Endothelial cell of umbilical vein (primary cell): ENCODE results near the gene SLC22A8. TPM values are rescaled to one million over a fixed set of nuclear protein-coding genes. Genes with fewer than 3 reads are reported as not detected.

Source experiments
- BruUV-seq: library from RNA; stranded (reverse); fragments of 400-500 nt; replicated peaks from 2 replicates; lab custom pipeline; 2021; lab: Mats Ljungman, UMichigan
- CTCF ChIA-PET: fragments of 300-600, 350-600 bp; sonication (Branson Sonifier 250); formaldehyde crosslinking; loops from one replicate; lab custom pipeline; 2021; ENCODE audit warnings: antibody characterized with exemption, inconsistent platforms; lab: Charles Lee
- POLR2A ChIA-PET: fragments of 300-600, 350-600 bp; sonication (Branson Sonifier 250); formaldehyde crosslinking; loops from one replicate; lab custom pipeline; 2021; ENCODE audit warnings: antibody characterized with exemption, inconsistent platforms; lab: Charles Lee
- DNase-seq: peaks from one replicate; pipeline ENCODE4 v3.0.0-alpha.2; 2011; ENCODE audit warnings: low read depth, low spot score
- FAIRE-seq: peaks from 2 replicates; lab custom pipeline; 2011; peaks lifted over from hg19 to GRCh38; lab: Jason Lieb, UNC
- H2AFZ ChIP-seq: 2 replicates; pipeline ENCODE4 v1.6.0; 2012; ENCODE audit warnings: low read depth, low read length, control low read depth, inconsistent platforms
- H3K27ac ChIP-seq: 2 replicates; pipeline ENCODE4 v1.5.1; 2011; ENCODE audit warnings: low read depth, mild to moderate bottlenecking, control low read depth, low read length, moderate library complexity; ENCODE audit not compliant: insufficient read depth
- H3K27me3 ChIP-seq, 2 experiments: 2 replicates each; pipeline versions ENCODE4 v1.6.0 to v1.6.1; 2011; ENCODE audit warnings: low read length in 2 of 2, mixed read lengths in 1 of 2; ENCODE audit not compliant: control insufficient read depth in 2 of 2, insufficient read depth in 2 of 2
- H3K36me3 ChIP-seq, 2 experiments: 2 replicates in 1 of 2; 3 replicates in 1 of 2; pipeline ENCODE4 v1.5.1; 2011; ENCODE audit warnings: low read length in 2 of 2, mild to moderate bottlenecking in 1 of 2, moderate library complexity in 1 of 2; ENCODE audit not compliant: control insufficient read depth in 2 of 2, insufficient read depth in 2 of 2; ENCODE audit errors: extremely low read depth in 1 of 2
- H3K4me1 ChIP-seq: 3 replicates; pipeline ENCODE4 v1.5.1; 2011; ENCODE audit warnings: mild to moderate bottlenecking, low read length; ENCODE audit not compliant: control insufficient read depth, insufficient read depth; ENCODE audit errors: extremely low read depth
- H3K4me2 ChIP-seq: 2 replicates; pipeline ENCODE4 v1.6.1; 2011; ENCODE audit warnings: low read length, control low read depth, mixed read lengths; ENCODE audit not compliant: insufficient read depth
- H3K4me3 ChIP-seq, 3 experiments: fragments of 200-600 bp in 1 of 3; sonication (generic), shearing (Covaris generic) in 1 of 3; replicated peaks in 1 of 3; 2 replicates each; pipeline ENCODE4 v1.5.1; 2011 to 2016; ENCODE audit warnings: control low read depth in 3 of 3, low read length in 3 of 3, mild to moderate bottlenecking in 2 of 3, inconsistent platforms in 1 of 3, low read depth in 1 of 3, moderate library complexity in 1 of 3; ENCODE audit not compliant: insufficient read depth in 1 of 3
- H3K79me2 ChIP-seq: 2 replicates; pipeline ENCODE4 v1.6.0; 2012; ENCODE audit warnings: low read length, inconsistent platforms; ENCODE audit not compliant: control insufficient read depth, insufficient read depth
- H3K9ac ChIP-seq: replicated peaks from 2 replicates; pipeline ENCODE3; 2011; ENCODE audit warnings: low read length, control low read depth; ENCODE audit not compliant: insufficient read depth; ENCODE audit errors: extremely low read depth
- H3K9me1 ChIP-seq: replicated peaks from 3 replicates; pipeline ENCODE4 v1.6.0; 2011; ENCODE audit warnings: mild to moderate bottlenecking, low read length; ENCODE audit not compliant: control insufficient read depth, insufficient read depth; ENCODE audit errors: extremely low read depth
- H3K9me3 ChIP-seq: replicated peaks from 2 replicates; pipeline ENCODE4 v1.5.1; 2012; ENCODE audit warnings: low read length, inconsistent platforms; ENCODE audit not compliant: control insufficient read depth, insufficient read depth
- H4K20me1 ChIP-seq: replicated peaks from 2 replicates; pipeline ENCODE3; 2011; ENCODE audit warnings: mild to moderate bottlenecking, low read length; ENCODE audit not compliant: control insufficient read depth, insufficient read depth; ENCODE audit errors: extremely low read depth
- EZH2 ChIP-seq: IDR thresholded peaks from 2 replicates; pipeline ENCODE4 v1.6.1; 2012; ENCODE audit warnings: borderline replicate concordance, low read depth, mild to moderate bottlenecking, moderate library complexity, low read length, inconsistent platforms; ENCODE audit not compliant: severe bottlenecking
- FOS ChIP-seq: IDR thresholded peaks from 2 replicates; pipeline ENCODE4 v1.6.1; 2011; ENCODE audit warnings: mild to moderate bottlenecking, low read length, moderate library complexity, borderline replicate concordance; ENCODE audit not compliant: insufficient read depth
- GATA2 ChIP-seq: IDR thresholded peaks from 2 replicates; pipeline ENCODE4 v1.7.0; 2011; ENCODE audit warnings: low read depth, mild to moderate bottlenecking, moderate library complexity, mixed read lengths, low read length; ENCODE audit not compliant: insufficient read length, insufficient read depth
- JUN ChIP-seq: IDR thresholded peaks from 2 replicates; pipeline ENCODE4 v1.6.1; 2011; ENCODE audit warnings: borderline replicate concordance, low read depth; ENCODE audit not compliant: insufficient read length, insufficient read depth
- MYC ChIP-seq: IDR thresholded peaks from one replicate; pipeline ENCODE4 v1.6.1; 2011; ENCODE audit warnings: mild to moderate bottlenecking, low read depth, low read length
- dilution Hi-C: fragments of 300-500 bp; cut with MboI; formaldehyde crosslinking; loops from one replicate; pipeline ENCODE4 v1.15.0; 2019; ENCODE audit warnings: low sequenced_read_pairs; ENCODE audit not compliant: extremely low pct_ligation_motif_present
- intact Hi-C: fragments of 100-400 bp; cut with micrococcal nuclease; formaldehyde crosslinking; loops from one replicate; pipeline ENCODE4 v1.10.0; 2022
- polyA plus RNA-seq, 4 experiments: library from polyadenylated mRNA; depleted of rRNA in 3 of 4; stranded (reverse) in 3 of 4; unstranded in 1 of 4; fragments of >200 nt; gene quantifications; 2 replicates each; pipeline versions ENCODE4 v1.2.1 to v1.2.3, GENCODE V29; 2011 to 2012; ENCODE audit warnings: missing spikeins in 1 of 4
- total RNA-seq: library from RNA; stranded (reverse); gene quantifications from 2 replicates; pipeline ENCODE4 v1.2.3, GENCODE V29; 2021
- TF ChIP-seq, protein P1 (sequence below), 2 donors: IDR thresholded peaks; 1 replicate in 1 of 2; 2 replicates in 1 of 2; pipeline ENCODE4 v1.5.1; 2011; ENCODE audit warnings: low read length in 2 of 2, mild to moderate bottlenecking in 2 of 2, moderate library complexity in 2 of 2, control low read depth in 1 of 2, inconsistent platforms in 1 of 2, low read depth in 1 of 2; ENCODE audit not compliant: insufficient read depth in 1 of 2; ENCODE audit errors: extremely low read depth in 1 of 2
- TF ChIP-seq, protein P2 (sequence below): IDR thresholded peaks from 2 replicates; pipeline ENCODE4 v1.6.1; 2011; ENCODE audit not compliant: insufficient read depth, insufficient read length

Gene SLC22A8
- total and polyA plus RNA-seq, 2 donors (not counting 3 experiments of a cell fraction or from before 2014, with no cell fraction given), result not detected

DNA sequence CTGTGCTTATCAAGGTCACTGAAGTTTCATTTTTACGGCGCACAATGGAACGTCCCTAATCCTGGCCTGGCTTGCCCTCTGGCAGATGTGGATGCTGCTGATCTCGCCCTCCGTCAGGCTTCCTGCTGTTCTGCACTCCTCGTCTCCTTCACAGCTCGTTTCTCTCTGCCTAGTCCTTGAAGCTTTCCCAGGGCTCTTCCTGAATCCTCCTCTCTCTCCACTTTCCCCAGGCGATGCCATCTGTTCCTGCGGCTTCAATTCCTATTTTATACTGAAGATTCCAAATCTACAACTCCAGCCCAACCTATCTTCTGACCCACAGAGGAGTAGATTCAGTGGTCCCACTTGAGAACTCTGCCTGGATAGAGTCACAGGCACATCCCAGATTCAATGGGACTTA is 14.2 kb downstream of the SLC22A8 start:
- Histone ChIP-seq H3K79me2 (no peaks in the 10 kb centered on the region), H3K9me1 (no peaks in the 10 kb centered on the region), H3K9ac (no peak overlapping the region), H3K4me1 (no peaks in the 10 kb centered on the region), H3K4me3 (no peak overlapping the region), H3K9me3 (no peaks in the 10 kb centered on the region), H3K27me3 (peaks cover 2 to 7% of the 10 kb centered on the region in 2 experiments), H3K27ac (no peak overlapping the region), H4K20me1 (no peaks in the 10 kb centered on the region), H2AFZ (no peak overlapping the region), H3K4me2 (no peak overlapping the region), H3K36me3 (no peaks in the 10 kb centered on the region)
- ChIA-PET CTCF (interaction anchor here (0.9 kb wide), 1 partner anchor 10 kb away, joined by 3 read pairs; no protein-coding TSS in a partner anchor), POLR2A (no interaction called here)
- no TSS peak for BruUV-seq
- no peak for DNase-seq
- dilution Hi-C loops, result no loop called here
- FAIRE-seq, result no peak
- TF ChIP-seq, protein P1, sequence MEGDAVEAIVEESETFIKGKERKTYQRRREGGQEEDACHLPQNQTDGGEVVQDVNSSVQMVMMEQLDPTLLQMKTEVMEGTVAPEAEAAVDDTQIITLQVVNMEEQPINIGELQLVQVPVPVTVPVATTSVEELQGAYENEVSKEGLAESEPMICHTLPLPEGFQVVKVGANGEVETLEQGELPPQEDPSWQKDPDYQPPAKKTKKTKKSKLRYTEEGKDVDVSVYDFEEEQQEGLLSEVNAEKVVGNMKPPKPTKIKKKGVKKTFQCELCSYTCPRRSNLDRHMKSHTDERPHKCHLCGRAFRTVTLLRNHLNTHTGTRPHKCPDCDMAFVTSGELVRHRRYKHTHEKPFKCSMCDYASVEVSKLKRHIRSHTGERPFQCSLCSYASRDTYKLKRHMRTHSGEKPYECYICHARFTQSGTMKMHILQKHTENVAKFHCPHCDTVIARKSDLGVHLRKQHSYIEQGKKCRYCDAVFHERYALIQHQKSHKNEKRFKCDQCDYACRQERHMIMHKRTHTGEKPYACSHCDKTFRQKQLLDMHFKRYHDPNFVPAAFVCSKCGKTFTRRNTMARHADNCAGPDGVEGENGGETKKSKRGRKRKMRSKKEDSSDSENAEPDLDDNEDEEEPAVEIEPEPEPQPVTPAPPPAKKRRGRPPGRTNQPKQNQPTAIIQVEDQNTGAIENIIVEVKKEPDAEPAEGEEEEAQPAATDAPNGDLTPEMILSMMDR (IDR thresholded peaks at IDR 0.05; ENCODE audit: extremely low read depth in 1 of 2, insufficient read depth in 1 of 2, low read depth in 1 of 2, low read length in 2 of 2), result no peak
- TF ChIP-seq EZH2 (no peak), JUN (no peak), GATA2 (no peak), MYC (no peak), FOS (no peak)
- TF ChIP-seq, protein P2, sequence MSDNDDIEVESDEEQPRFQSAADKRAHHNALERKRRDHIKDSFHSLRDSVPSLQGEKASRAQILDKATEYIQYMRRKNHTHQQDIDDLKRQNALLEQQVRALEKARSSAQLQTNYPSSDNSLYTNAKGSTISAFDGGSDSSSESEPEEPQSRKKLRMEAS, result no peak
- intact Hi-C loops, result no loop called here
